GM06990 (cell line): ENCODE data around the gene SLC19A2.

Experiments
- DNase-seq: peaks from one replicate; pipeline ENCODE4 v3.0.0-alpha.2; 2011; ENCODE audit not compliant: insufficient read length; ENCODE audit errors: extremely low read depth
- H3K27me3 ChIP-seq: replicated peaks from 2 replicates; pipeline ENCODE4 v1.6.0; 2011; ENCODE audit warnings: low read length; ENCODE audit not compliant: control insufficient read depth, insufficient read depth
- H3K36me3 ChIP-seq: 2 replicates; pipeline ENCODE4 v1.5.1; 2011; ENCODE audit warnings: low read length; ENCODE audit not compliant: control insufficient read depth, insufficient read depth
- H3K4me3 ChIP-seq: replicated peaks from 2 replicates; pipeline ENCODE4 v1.5.1; 2011; ENCODE audit warnings: low read depth, mild to moderate bottlenecking, control low read depth, low read length
- TF ChIP-seq, protein P1 (sequence below): IDR thresholded peaks from 2 replicates; pipeline ENCODE4 v1.5.1; 2011; ENCODE audit warnings: low read length, control low read depth, mild to moderate bottlenecking, inconsistent platforms; ENCODE audit not compliant: insufficient read depth, poor library complexity, severe bottlenecking

Gene SLC19A2

DNA sequence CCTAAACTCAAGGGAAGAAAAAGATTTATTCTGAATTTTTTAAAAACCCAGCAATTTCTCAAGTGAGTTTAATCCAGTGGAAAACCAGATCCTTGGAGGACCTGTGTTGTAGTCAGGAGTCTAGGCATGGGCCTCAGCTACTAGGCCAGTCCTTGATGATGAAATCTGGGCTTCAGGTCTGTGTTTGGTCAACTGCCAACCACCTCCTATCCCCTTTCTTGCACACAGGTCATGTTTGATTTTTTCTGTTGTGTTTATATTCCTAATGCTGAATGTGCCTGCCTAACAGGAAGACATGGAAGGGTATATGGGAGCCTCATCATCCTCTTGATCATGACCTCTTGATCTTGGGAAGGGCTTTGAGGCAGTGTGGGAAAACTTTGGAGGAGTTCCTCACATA is 38.2 kb upstream of the SLC19A2 start:
- no peaks in the 10 kb centered on the region for H3K27me3 ChIP-seq
- DNase-seq = no peak
- TF ChIP-seq, protein P1, sequence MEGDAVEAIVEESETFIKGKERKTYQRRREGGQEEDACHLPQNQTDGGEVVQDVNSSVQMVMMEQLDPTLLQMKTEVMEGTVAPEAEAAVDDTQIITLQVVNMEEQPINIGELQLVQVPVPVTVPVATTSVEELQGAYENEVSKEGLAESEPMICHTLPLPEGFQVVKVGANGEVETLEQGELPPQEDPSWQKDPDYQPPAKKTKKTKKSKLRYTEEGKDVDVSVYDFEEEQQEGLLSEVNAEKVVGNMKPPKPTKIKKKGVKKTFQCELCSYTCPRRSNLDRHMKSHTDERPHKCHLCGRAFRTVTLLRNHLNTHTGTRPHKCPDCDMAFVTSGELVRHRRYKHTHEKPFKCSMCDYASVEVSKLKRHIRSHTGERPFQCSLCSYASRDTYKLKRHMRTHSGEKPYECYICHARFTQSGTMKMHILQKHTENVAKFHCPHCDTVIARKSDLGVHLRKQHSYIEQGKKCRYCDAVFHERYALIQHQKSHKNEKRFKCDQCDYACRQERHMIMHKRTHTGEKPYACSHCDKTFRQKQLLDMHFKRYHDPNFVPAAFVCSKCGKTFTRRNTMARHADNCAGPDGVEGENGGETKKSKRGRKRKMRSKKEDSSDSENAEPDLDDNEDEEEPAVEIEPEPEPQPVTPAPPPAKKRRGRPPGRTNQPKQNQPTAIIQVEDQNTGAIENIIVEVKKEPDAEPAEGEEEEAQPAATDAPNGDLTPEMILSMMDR = no peak
- H3K36me3 ChIP-seq = no peaks in the 10 kb centered on the region
- H3K4me3 ChIP-seq = no peak overlapping the region

DNA sequence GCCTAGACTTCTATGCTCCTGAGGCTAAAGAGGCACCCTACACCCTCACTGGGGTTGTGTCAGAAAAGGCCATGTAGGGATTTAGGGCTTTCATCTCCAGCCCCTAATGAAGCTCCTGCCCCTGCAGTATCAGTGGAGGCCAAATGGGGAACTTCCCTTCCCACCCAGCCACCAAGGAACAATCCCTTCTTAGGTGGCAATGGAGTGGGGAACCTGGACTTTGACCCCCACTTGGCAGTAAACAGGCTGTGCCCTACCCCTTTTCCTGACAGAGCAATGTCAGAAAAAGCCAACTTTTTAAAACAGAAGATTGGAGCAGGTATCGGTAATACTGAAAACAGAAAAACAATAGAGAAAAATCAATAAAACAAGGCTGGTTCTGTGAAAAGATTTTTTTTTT is 35.5 kb upstream of the SLC19A2 start:
- TF ChIP-seq, protein P1 = no peak
- DNase-seq = no peak
- H3K27me3 ChIP-seq = no peaks in the 10 kb centered on the region
- no peak overlapping the region for H3K4me3 ChIP-seq
- no peaks in the 10 kb centered on the region for H3K36me3 ChIP-seq

DNA sequence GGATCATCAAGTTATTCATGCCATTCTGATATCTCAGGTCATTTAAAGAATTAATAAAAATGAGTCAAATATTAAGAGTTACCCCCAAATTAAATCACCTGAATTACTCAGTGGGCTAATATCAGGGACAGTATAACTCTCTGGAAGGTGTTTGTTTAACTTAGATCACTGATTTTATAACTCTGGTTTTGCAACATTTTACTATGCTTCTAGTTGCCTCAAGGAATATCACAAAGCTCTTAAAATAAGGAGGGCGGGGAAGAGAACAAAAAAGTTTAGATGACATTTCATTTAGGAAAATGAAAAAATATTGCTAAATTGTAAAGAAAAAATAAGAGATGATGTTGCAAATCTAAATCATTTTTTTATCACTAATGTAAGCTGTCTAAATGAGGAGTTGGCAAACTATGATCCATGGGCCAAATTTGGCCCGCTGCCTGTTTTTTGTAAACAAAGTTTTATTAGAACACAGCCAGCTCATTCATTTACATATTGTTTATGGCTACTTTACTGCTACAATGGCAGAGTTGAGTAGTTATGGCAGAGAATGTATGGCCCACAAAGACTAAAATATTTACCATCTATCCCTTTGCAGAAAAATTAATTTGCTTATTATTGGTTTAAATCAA is 31.9 kb upstream of the SLC19A2 start:
- TF ChIP-seq, protein P1 = no peak
- no peaks in the 10 kb centered on the region for H3K36me3 ChIP-seq
- H3K4me3 ChIP-seq = no peak overlapping the region
- no peaks in the 10 kb centered on the region for H3K27me3 ChIP-seq
- DNase-seq = no peak

DNA sequence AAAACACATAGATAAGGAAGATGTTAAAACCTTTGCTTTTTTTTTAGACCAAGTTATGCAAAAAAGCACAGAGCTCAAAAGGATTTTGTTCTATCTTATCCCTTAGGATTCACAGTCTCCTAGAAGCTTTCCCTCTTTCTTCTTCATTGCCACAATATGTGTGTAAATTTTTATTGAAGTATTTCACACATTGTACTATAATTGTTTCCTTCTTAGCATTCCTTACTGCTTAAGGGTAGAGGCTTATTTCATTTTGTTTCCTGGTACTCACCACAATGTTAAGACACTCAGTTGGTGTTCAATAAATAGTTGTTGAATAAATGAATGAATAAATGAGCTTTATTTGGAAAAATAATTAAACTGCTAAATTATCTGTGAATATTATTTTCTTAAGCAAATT is 29.9 kb upstream of the SLC19A2 start:
- no peaks in the 10 kb centered on the region for H3K36me3 ChIP-seq
- no peak for DNase-seq
- TF ChIP-seq, protein P1 = no peak

DNA sequence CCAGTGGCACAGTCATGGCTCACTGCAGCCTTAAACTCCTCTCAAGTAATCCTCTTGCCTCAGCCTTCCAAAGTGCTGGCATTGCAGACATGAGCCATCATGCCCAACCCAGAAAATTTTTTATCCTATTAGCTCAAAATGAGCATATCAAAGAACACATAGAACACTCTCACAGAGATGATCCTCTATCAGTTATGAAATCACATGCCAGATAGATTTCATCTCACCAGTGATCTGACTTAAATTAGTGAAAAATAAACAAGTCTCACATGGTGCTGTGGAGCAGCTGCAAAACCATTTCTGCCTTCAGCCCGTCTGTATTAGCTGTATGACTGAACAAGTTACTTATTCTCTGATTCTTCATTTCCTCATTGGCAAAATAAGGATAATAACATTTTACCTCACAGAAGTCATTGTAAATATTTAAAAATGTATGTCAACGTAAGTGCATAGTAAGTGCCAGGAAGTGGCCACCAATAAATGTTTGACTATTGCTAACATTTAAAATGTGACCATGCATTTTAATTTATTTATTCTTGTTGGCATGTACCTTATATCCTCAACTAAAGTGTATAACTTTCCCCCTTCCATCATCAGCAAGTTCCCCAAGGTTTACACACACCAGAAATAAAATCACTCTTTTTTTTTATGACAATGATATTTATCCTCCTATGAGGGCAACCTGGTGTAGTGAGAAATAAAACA is 29.0 kb upstream of the SLC19A2 start:
- Histone ChIP-seq H3K27me3 (no peaks in the 10 kb centered on the region), H3K4me3 (no peak overlapping the region), H3K36me3 (no peaks in the 10 kb centered on the region)
- TF ChIP-seq, protein P1 = no peak
- no peak for DNase-seq

More for the DNA sequence above, 29.9 kb upstream of the SLC19A2 start:
- H3K4me3 ChIP-seq = no peak overlapping the region
- H3K27me3 ChIP-seq = no peaks in the 10 kb centered on the region

DNA sequence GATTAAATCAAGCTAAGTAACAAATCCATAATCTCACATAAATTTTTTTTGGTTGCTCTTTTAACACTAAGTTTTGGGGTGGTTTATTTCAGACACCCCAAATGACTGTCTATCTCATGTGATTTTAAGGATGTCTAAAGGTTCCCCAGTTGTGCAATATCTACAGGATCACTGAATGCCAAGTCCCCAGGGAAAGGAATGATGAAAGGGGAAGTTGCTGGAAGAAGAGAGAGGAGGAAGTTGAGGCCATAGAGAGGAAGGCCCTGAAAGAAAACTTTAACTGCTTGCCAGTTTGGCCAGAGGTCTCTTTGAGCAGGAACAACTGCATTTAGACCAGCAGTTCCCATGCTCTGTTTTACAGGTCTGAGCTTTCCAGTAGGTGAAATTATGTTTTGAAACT is 27.5 kb upstream of the SLC19A2 start:
- Histone ChIP-seq H3K4me3 (no peak overlapping the region), H3K27me3 (no peaks in the 10 kb centered on the region), H3K36me3 (no peaks in the 10 kb centered on the region)
- TF ChIP-seq, protein P1 = no peak
- DNase-seq = no peak
